T-helper 2 cell treated with Interferon-gamma antibody and Interleukin-4, amounts not matched to agents 100 ng/mL and 5 ng/mL, for 36 hours (primary cell): ENCODE data around the gene EXOC1. TPM values are rescaled to one million over a fixed set of nuclear protein-coding genes. Genes with fewer than 3 reads are reported as not detected.

Experiments
- intact Hi-C: fragments of 100-400 bp; cut with micrococcal nuclease; formaldehyde crosslinking; loops from one replicate; pipeline ENCODE4 v1.15.1; 2023
- total RNA-seq: library from RNA; stranded (reverse); gene quantifications from 2 replicates; pipeline ENCODE4 v1.2.3, GENCODE V29; 2022

The EXOC1 gene
- total RNA-seq, 1 donor from 2014 or later: 29.9 TPM

GRCh38 chr4:55849724-55850123 is 3.7 kb upstream of the EXOC1 start:
- intact Hi-C loops: loop anchor here (5.0 kb wide), 3 partner anchors 58 to 1787 kb away; partner anchors contain the start of genes CHIC2 and SRD5A3

GRCh38 chr4:55851885-55852284 is 1.6 kb upstream of the EXOC1 start:
- intact Hi-C loops: loop anchor here (2.0 to 5.0 kb wide), 7 partner anchors 55 to 1790 kb away; partner anchors contain the start of genes AASDH, CHIC2, PPAT and SRD5A3

- intact Hi-C loops: loop anchor here (5.0 kb wide), 3 partner anchors 53 to 1792 kb away; partner anchors contain the start of genes CHIC2 and SRD5A3
These were observed 681 bp downstream of the EXOC1 start for GRCh38 chr4:55854129-55854528.

GRCh38 chr4:55857586-55857985 is 4.1 kb downstream of the EXOC1 start:
- intact Hi-C loops: no loop called here

- intact Hi-C loops: no loop called here
These were observed 6.3 kb downstream of the EXOC1 start for GRCh38 chr4:55859711-55860110.

- intact Hi-C loops: loop anchor here (5.0 kb wide), 3 partner anchors 317 to 892 kb away; partner anchors contain the start of genes CLOCK and SRD5A3
These were observed 11.3 kb downstream of the EXOC1 start for GRCh38 chr4:55864577-55865223.

GRCh38 chr4:55865228-55865806 is 11.9 kb downstream of the EXOC1 start:
- intact Hi-C loops: loop anchor here (5.0 kb wide), 3 partner anchors 318 to 893 kb away; partner anchors contain the start of genes CLOCK and SRD5A3

- intact Hi-C loops: loop anchor here (2.0 to 5.0 kb wide), 4 partner anchors 319 to 894 kb away; partner anchors contain the start of genes CLOCK and SRD5A3
These were observed 13.0 kb downstream of the EXOC1 start for GRCh38 chr4:55866290-55866907.

- intact Hi-C loops: loop anchor here (2.0 to 5.0 kb wide), 4 partner anchors 320 to 895 kb away; partner anchors contain the start of genes CLOCK and SRD5A3
These were observed 13.6 kb downstream of the EXOC1 start for GRCh38 chr4:55866973-55867574.

GRCh38 chr4:55868581-55869090 is 15.2 kb downstream of the EXOC1 start:
- intact Hi-C loops: loop anchor here (5.0 kb wide), 3 partner anchors 321 to 896 kb away; partner anchors contain the start of genes CLOCK and SRD5A3

GRCh38 chr4:55871299-55871800 is 17.9 kb downstream of the EXOC1 start:
- intact Hi-C loops: no loop called here

- intact Hi-C loops: no loop called here
These were observed 21.4 kb downstream of the EXOC1 start for GRCh38 chr4:55874831-55875230.

- intact Hi-C loops: no loop called here
These were observed 22.9 kb downstream of the EXOC1 start for GRCh38 chr4:55876387-55876786.

- intact Hi-C loops: no loop called here
These were observed 25.8 kb downstream of the EXOC1 start for GRCh38 chr4:55879224-55879623.

- intact Hi-C loops: no loop called here
These were observed 27.3 kb downstream of the EXOC1 start for GRCh38 chr4:55880652-55881280.

- intact Hi-C loops: no loop called here
These were observed 30.8 kb downstream of the EXOC1 start for GRCh38 chr4:55884093-55884850.

- intact Hi-C loops: no loop called here
These were observed 31.4 kb downstream of the EXOC1 start for GRCh38 chr4:55884851-55885219.

GRCh38 chr4:55887594-55887993 is 34.1 kb downstream of the EXOC1 start:
- intact Hi-C loops: no loop called here

GRCh38 chr4:55892156-55892555 is 38.7 kb downstream of the EXOC1 start:
- intact Hi-C loops: no loop called here

- intact Hi-C loops: no loop called here
These were observed 43.2 kb downstream of the EXOC1 start for GRCh38 chr4:55896622-55897021.
